Measurements from ENCODE around the gene PCSK1N.

- TF ChIP-seq BACH2 (CRISPR knock-in tag; IDR thresholded peaks at IDR 0.05; ENCODE audit: borderline replicate concordance), result no peak
- no peak for TF ChIP-seq ZNF565 (CRISPR knock-in tag; conservative IDR thresholded peaks at IDR 0.05; ENCODE audit: low read depth)
- no peak for TF ChIP-seq OSR1 (CRISPR knock-in tag; IDR thresholded peaks at IDR 0.05)
- TF ChIP-seq CREB5 (CRISPR knock-in tag; IDR thresholded peaks at IDR 0.05; ENCODE audit: low read depth), result no peak
- TF ChIP-seq SNAI2 (CRISPR knock-in tag; IDR thresholded peaks at IDR 0.05), result no peak
- no peak for TF ChIP-seq ZFP30 (CRISPR knock-in tag; IDR thresholded peaks at IDR 0.05)
Measured at GRCh38 chrX:48835524-48836329, at the start of gene PCSK1N.
